GM12865 (cell line): Measurements from ENCODE around the gene LINS1.

Source experiments
- DNase-seq: peaks from one replicate; pipeline ENCODE4 v3.0.0; 2010; ENCODE audit warnings: low read depth
- H3K4me3 ChIP-seq: 2 replicates; pipeline ENCODE4 v1.5.1; 2011; ENCODE audit warnings: mild to moderate bottlenecking, low read depth, low read length, control low read depth
- CTCF ChIP-seq: IDR thresholded peaks from 2 replicates; pipeline ENCODE4 v1.5.1; 2011; ENCODE audit warnings: low read length, control low read depth, low read depth, inconsistent platforms; ENCODE audit not compliant: insufficient read depth; ENCODE audit errors: missing control alignments

LINS1 gene

GRCh38 chr15:100531204-100531603 is 70.8 kb downstream of the LINS1 start:
- no peak for TF ChIP-seq CTCF
- no peak for DNase-seq
- H3K4me3 ChIP-seq, result no peak overlapping the region

GRCh38 chr15:100529556-100529955 is 72.4 kb downstream of the LINS1 start:
- DNase-seq, result no peak
- TF ChIP-seq CTCF, result no peak
- no peak overlapping the region for H3K4me3 ChIP-seq

GRCh38 chr15:100528833-100529428 is 73.1 kb downstream of the LINS1 start, which contains the start of gene CERS3:
TSS of gene CERS3 (minus strand) at chr15:100528950. CDS start at chr15:100501849, 27,101 bp downstream.
- H3K4me3 ChIP-seq, result no peak within 1 kb of the TSS
- DNase-seq, result no peak
- TF ChIP-seq CTCF, result no peak

GRCh38 chr15:100526027-100526481 is 75.9 kb downstream of the LINS1 start:
- no peak for DNase-seq
- TF ChIP-seq CTCF, result no peak
- H3K4me3 ChIP-seq, result no peak overlapping the region

- no peak for TF ChIP-seq CTCF
- no peak overlapping the region for H3K4me3 ChIP-seq
- DNase-seq, result no peak
These were observed 76.5 kb downstream of the LINS1 start for GRCh38 chr15:100525436-100525835.

- TF ChIP-seq CTCF, result no peak
- DNase-seq, result no peak
- H3K4me3 ChIP-seq, result no peak overlapping the region
These were observed 77.7 kb downstream of the LINS1 start for GRCh38 chr15:100524326-100524725.

- TF ChIP-seq CTCF, result no peak
- no peak overlapping the region for H3K4me3 ChIP-seq
These were observed 80.1 kb downstream of the LINS1 start for GRCh38 chr15:100521907-100522306.

More at GRCh38 chr15:100521907-100522306, 80.1 kb downstream of the LINS1 start:
- DNase-seq, result no peak
